GM10248 (cell line): ENCODE results near the gene SMAD6.

Experiments
- CTCF ChIA-PET: fragments of 300-600 bp; sonication (Branson Sonifier 250); formaldehyde crosslinking; extraction: SDS; loops from one replicate; lab custom pipeline; 2021; ENCODE audit warnings: antibody characterized with exemption; lab: Yijun Ruan, JAX
- POLR2A ChIA-PET: fragments of 350-650 bp; sonication (Branson Sonifier 250); formaldehyde crosslinking; extraction: SDS; loops from one replicate; lab custom pipeline; 2020; ENCODE audit warnings: antibody characterized with exemption; lab: Yijun Ruan, JAX
- DNase-seq: peaks from one replicate; pipeline ENCODE4 v3.0.0; 2012; ENCODE audit errors: extremely low spot score
- TF ChIP-seq, protein P1 (sequence below): IDR thresholded peaks from 2 replicates; pipeline ENCODE4 v1.5.1; 2012; ENCODE audit warnings: mild to moderate bottlenecking, low read depth; ENCODE audit errors: extremely low read depth, missing control alignments, control extremely low read depth

The SMAD6 gene

DNA sequence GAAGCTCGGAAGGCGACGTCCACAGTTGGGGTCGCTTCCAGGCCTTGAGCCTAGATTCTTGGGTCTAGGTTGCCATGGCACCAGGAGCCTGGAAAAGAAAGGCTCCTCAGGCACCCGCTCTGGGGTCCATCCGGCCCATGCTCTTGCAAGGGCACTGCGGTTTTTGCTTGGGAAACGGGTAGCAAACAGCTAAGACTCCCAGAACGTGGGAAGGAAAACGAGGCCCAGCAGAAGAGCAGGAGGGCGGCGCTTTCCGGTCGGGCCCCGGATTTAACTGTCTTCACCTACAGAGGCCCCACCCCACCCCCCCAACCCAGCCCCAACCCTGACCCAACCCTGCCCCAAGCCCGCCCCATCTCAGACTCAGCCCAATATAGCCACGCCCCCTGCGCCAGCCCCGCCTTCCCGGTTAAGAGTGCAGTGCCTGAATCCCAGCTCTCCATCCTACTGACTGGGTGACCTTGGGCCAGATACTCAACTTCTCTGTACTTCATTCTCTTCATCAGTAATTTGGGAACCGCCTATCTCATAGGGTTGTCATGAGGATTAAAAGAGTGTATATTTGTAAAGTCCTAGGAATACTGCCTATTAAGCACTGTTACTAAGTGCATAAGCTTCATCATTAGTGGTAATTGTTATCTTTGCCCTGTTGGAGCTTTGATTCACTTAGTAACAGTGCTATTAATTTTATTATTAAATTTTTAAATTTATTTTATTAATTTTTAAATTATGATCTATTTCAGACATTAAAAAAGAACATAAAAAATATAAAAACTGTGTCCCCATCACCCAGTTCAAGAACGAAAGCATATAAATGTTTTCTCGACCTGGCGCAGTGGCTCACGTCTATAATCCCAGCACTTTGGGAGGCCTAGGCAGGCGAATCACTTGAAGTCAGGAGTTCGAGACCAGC is 28.4 kb upstream of the SMAD6 start:
- TF ChIP-seq, protein P1, sequence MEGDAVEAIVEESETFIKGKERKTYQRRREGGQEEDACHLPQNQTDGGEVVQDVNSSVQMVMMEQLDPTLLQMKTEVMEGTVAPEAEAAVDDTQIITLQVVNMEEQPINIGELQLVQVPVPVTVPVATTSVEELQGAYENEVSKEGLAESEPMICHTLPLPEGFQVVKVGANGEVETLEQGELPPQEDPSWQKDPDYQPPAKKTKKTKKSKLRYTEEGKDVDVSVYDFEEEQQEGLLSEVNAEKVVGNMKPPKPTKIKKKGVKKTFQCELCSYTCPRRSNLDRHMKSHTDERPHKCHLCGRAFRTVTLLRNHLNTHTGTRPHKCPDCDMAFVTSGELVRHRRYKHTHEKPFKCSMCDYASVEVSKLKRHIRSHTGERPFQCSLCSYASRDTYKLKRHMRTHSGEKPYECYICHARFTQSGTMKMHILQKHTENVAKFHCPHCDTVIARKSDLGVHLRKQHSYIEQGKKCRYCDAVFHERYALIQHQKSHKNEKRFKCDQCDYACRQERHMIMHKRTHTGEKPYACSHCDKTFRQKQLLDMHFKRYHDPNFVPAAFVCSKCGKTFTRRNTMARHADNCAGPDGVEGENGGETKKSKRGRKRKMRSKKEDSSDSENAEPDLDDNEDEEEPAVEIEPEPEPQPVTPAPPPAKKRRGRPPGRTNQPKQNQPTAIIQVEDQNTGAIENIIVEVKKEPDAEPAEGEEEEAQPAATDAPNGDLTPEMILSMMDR = no peak
- POLR2A ChIA-PET = no interaction called here
- DNase-seq = peak; percentile 59
- CTCF ChIA-PET = no interaction called here

DNA sequence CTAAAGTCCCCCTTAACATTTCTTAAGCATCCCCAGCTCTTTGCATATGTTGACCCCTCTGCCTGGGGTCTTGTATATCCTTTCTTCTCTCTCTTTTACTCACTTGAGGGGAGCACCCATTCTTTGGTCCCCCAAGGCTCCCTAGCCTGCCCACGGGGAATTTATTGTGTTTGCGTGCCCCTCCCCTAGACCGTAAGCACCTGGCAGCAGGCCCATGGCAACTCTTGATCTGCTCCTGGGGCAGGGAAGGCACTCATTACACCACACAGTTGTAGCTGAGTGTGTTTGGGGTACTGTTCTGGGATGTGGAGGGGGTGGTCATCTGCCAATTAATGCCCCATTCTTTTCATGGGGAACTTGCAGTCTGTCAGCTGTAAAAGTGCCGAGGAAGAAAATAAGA is 27.3 kb upstream of the SMAD6 start:
- TF ChIP-seq, protein P1 = no peak
- no peak for DNase-seq
- CTCF ChIA-PET = no interaction called here
- POLR2A ChIA-PET = no interaction called here

DNA sequence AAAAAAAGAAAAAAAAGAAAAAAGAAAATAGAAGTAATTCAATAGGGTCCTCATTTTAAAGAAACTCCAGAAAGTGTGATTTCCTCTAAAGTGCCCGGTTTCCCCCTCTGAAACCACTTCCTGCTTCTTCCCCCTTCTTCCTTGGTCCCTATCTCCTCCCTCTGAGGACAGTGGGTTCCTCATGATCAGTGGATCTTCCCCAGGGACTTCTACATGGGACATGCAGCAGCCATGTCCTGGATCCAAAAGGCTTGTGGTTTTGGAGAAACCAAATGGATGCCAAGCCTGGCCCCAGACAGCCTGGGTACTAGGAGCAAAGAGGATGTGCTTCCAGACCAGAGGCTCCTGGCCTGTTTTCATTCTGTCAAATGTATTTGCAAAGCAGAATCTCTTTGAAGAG is 26.6 kb upstream of the SMAD6 start:
- no peak for DNase-seq
- TF ChIP-seq, protein P1 = no peak
- ChIA-PET CTCF (no interaction called here), POLR2A (no interaction called here)

DNA sequence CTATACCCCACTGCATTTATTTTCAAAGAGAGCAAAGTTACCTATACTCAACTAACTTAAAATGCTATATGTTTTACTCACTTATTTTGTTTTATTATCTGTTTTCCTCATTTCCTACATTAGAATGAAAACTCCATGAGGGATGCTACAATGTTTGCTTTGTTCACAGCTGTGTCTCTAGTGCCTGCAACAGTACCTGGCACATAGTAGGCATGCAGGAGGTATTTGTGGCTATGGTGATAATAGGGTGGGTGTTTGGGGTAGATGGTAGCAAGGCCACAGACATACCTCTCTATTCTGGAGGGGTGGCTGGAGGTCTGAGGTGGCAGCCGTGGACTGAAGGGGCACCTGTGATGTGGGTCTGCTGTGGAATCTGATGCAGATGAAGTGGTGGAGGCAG is 24.7 kb upstream of the SMAD6 start:
- ChIA-PET POLR2A (no interaction called here), CTCF (no interaction called here)
- TF ChIP-seq, protein P1 = no peak
- no peak for DNase-seq

DNA sequence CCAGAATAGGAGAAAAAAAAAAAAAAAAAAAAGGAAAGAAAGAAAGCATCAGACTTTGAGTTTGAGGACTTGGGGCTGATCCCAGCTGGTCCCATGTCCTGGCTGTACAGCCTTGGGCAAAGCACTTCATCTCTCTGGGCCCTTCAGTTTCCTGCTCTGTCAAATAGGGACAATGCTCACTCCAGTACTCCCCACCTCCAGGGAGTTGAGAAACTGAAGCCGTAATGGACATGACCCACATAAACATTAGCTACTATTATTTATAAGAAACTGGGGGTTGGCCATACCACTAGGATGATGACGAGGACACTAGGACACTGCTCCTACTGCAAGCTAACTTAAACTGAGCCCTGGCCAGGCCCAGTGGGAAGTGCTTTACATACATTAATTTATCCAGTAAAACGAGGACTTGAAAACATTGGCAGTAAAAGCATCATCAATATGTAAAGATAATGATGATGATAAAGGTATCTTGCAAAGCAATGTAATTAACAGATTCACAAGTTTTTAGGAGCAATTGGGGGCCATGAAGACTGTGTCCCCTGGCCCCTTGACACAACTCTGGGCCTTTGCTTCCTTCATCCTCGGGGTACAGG is 22.9 kb upstream of the SMAD6 start:
- POLR2A ChIA-PET = no interaction called here
- TF ChIP-seq, protein P1 = no peak
- CTCF ChIA-PET = interaction anchor here (0.8 kb wide), 1 partner anchor 45 kb away, joined by 3 read pairs; no protein-coding TSS in a partner anchor
- no peak for DNase-seq

DNA sequence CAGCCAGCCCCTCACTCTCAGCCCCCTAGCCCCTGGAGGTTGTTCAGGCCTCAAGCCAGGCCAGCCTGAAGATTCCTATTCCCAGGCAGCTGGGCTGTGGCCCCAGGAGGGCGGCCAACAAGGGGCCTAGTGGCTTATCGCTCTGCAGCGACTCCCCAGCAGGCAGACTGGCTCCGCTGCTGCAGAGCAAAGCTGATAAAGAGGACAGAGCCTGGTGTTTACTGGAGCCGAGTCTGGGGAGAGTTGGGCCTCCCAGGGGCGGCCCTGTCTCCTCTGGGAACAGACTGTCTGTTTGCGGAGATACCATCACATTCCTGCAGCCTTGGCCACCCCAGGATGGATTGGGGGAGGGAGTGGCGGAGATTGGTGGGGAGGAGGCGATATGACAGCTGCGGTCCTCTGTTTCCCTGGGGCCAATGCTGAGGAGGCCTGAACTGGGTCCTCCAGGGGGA is 22.4 kb upstream of the SMAD6 start:
- DNase-seq = no peak
- POLR2A ChIA-PET = no interaction called here
- CTCF ChIA-PET = interaction anchor here (0.7 kb wide), 1 partner anchor 728 kb away, joined by 3 read pairs; no protein-coding TSS in a partner anchor
- TF ChIP-seq, protein P1 = no peak
